A204.1 (cell line): Measurements from ENCODE around the gene BTBD8.

Source experiments
- FAIRE-seq: peaks from 2 replicates; lab custom pipeline; 2012; peaks lifted over from hg19 to GRCh38; lab: Jason Lieb, UNC

The BTBD8 gene

GRCh38 chr1:92094090-92094489, 13.9 kb downstream of the BTBD8 start:
- FAIRE-seq = no peak

DNA sequence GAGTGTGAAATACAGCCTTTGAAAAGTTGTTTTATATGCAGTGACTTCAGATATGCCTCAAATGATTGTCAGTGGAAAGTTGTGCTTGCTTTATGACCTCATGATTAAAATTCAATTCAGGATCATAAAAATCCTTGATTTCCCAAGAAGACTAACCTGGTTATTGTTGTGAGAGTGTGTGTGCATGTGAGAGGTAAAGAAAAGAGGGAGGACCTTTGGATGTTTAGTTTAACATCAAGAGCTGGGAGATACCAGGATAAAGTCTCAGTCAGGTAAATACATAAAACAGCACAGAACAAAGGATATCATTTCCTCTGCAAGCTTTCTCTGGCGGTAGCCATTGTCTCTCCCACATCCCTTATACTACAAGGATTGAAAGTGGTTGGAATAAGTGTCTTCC, 14.4 kb downstream of the BTBD8 start:
- FAIRE-seq = no peak

- FAIRE-seq = no peak
Measured at GRCh38 chr1:92095874-92096273, 15.7 kb downstream of the BTBD8 start.

DNA sequence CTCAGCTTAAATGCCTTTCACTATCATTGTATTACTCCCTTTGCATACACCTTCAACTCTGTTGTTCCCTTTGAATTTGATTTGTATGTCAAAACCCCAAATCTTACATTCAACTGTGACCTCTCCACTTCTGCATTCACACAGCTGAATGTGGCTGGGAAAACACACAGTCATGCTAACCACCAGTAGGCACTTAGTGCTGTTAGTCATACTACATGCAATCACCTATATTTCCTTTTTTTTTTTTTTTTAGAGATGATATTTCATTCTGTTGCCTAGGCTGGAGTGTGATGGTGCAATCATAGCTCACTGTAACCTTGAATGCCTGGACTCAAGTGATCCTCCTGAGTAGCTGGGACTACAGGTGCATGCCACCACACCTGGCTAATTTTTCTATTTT, 16.2 kb downstream of the BTBD8 start:
- no peak for FAIRE-seq

- no peak for FAIRE-seq
Measured at GRCh38 chr1:92105546-92106081, 25.5 kb downstream of the BTBD8 start.

DNA sequence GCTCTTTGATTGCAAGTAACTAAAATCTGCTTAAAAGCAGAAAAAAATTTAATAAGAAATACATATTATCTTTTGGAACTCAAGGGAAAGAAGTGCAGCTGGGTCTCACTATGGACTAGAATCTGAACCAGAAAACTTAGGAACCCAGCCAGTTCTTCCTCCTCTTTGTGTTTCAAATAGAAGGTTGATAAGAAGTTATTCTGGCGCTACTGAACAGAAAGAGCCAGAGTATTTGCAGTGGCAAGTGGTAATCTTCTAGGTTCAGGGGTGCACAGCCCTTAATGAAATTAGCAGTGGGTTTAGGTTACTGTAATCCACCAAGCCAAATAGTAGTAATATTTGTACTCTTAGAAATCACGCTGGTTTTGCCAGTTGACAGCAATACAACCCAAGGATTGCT, 28.5 kb downstream of the BTBD8 start:
- FAIRE-seq = no peak

DNA sequence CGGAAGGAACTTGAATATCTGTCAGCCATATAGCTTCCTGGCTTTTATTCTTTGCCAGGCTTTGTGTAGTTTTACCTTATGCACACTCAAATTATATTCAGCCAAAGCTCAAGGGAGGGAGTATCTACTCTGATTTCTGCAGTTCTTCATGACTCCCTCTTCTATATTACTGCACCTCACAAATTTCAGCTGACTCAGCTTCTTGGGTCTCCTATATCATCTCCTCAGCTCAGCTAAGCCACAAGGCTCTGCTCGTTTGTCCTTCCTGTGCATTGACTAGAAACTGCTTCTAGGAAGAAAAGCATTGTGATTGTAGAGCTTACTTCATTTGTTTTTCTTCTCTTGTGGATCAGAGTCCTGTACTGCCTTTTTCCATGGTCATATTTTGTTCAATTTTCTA, 37.4 kb downstream of the BTBD8 start:
- FAIRE-seq = no peak

- no peak for FAIRE-seq
Measured at GRCh38 chr1:92118826-92119225, 38.7 kb downstream of the BTBD8 start.

DNA sequence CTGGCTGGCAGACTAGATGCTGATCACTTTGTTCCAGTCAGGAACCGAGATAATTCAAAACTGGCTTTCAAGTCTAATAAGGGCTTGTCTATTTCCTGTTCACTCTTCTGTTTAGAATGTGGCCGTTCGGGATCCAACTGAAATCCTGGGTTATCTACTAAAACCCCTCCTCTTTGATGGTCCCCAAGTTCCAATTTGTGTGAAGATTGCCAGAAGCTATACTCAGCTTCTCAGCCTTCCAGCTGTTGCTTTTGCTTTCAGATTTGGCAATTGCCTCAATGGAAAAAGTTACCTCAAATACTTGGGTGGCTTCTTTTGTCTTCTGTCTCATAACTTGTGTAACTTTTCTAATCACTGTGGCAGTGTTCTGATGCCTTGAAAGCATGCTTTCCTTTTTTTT, 43.7 kb downstream of the BTBD8 start:
- FAIRE-seq = no peak

GRCh38 chr1:92125204-92125603, 45.1 kb downstream of the BTBD8 start:
- FAIRE-seq = no peak

DNA sequence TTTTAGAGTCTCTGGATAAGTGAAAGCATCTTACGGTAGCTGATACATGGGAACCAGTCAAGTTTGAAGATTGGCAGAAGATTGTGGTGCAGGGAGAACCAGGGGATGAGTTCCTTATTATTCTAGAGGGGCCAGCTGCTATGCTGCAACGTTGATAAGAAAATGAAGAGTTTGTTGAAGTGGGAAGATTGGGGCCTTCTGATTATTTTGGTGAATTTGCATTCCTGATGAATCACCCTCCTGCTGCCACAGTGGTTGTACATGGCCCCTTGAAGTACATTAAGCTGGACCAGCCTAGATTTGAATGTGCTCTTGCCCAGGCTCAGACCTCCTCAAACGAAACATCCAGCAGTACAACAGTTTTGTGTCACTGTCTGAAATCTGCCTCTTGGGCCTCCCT, 45.9 kb downstream of the BTBD8 start:
- no peak for FAIRE-seq

- FAIRE-seq = no peak
Measured at GRCh38 chr1:92134331-92134730, 54.2 kb downstream of the BTBD8 start.

DNA sequence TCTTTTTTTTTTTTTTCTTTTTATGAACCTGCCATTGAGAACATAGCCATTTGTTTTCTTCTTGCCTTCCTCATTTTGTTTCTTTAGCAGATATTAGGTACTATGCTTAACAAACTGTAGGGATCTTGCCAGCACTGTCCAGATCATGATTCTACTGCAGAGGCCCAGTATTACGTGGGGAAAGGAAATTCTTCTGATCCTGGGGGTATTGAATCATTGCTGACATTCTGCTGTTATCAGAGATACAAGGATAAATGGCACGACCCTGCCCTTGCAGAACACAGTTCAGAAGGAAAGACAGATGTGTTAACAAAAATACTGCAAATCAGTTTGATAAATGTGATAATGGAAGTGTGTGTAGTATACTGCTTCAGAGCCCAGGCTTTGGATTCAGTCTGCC, 56.2 kb downstream of the BTBD8 start:
- FAIRE-seq = no peak

DNA sequence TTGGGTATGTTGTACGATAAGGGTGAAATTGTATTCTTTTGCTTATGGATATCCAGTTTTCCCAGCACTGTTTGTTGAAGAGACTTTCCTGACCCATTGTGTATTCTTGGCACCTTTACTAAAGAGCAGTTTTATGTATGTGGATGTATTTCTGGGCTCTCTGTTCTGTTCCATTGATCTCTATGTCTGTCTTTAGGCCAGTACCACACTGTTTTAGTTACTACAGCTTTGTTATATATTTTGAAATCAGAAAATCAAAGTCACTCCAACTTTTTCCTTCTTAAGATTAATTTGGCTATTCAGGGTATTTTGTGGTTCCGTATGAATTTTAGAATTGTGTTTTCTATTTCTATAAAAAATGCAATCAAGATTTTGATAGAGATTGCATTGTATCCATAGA, 74.8 kb downstream of the BTBD8 start:
- FAIRE-seq = no peak

DNA sequence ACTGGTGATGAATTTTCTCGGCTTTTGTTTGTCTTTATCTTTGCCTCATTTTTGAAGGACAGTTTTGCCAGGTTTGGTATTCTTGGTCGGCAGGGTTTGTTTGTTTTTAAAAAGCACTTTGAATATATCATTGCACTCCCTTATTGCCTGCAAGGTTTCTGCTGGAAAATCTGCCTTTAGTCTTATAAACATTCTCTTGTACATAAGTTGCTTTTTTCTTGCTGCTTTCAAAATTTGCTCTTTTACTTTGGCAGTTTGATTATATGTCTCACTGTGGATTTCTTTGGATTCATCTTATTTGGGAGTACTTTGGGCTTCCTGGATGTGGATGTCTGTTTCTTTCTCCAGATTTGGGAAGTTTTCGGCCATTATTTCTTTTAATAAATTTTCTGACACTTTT, 79.4 kb downstream of the BTBD8 start:
- FAIRE-seq = no peak

DNA sequence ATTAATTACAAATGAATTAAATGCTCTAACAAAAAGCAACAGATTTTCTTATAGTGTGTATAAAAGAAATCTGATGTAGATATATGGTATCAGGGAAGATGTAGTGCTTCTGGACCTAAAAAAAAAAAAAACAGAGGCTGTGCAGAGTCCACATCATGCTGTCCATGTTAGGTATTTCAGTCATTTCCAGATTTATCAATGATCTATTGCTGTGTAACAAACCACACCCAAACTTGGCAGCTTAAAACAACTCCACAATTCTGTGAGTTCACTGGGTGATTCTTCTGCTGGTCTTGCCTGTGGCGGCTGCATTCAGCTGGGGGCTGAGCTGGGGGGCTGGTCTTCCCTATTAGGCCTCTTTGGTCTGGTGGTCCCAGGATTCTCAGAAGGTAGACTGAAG, 85.2 kb downstream of the BTBD8 start:
- FAIRE-seq = no peak

DNA sequence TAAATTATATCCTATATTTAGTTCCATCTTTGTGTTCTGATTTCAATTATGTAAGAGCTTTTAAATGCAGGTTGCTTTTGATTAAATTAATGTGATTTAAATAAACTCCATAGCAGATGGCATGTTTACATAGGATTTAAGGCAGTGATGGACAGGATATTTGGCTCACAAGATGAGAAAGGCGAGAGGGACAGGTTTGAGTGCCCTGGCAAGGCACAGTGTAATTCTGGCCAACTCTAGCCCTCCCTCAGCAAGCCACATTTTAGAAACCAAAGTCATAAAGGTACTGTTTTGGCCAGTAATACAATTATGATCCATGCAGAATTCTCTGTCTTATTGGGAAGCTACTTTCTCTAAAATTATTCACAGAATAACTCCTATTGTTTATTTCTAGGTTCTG, 87.0 kb downstream of the BTBD8 start:
- no peak for FAIRE-seq

- no peak for FAIRE-seq
Measured at GRCh38 chr1:92168657-92169056, 88.5 kb downstream of the BTBD8 start.

GRCh38 chr1:92169214-92170005, 89.3 kb downstream of the BTBD8 start:
- FAIRE-seq = no peak

GRCh38 chr1:92184632-92185031, 104.5 kb downstream of the BTBD8 start:
- FAIRE-seq = no peak

GRCh38 chr1:92186081-92186480, 105.9 kb downstream of the BTBD8 start:
- no peak for FAIRE-seq

DNA sequence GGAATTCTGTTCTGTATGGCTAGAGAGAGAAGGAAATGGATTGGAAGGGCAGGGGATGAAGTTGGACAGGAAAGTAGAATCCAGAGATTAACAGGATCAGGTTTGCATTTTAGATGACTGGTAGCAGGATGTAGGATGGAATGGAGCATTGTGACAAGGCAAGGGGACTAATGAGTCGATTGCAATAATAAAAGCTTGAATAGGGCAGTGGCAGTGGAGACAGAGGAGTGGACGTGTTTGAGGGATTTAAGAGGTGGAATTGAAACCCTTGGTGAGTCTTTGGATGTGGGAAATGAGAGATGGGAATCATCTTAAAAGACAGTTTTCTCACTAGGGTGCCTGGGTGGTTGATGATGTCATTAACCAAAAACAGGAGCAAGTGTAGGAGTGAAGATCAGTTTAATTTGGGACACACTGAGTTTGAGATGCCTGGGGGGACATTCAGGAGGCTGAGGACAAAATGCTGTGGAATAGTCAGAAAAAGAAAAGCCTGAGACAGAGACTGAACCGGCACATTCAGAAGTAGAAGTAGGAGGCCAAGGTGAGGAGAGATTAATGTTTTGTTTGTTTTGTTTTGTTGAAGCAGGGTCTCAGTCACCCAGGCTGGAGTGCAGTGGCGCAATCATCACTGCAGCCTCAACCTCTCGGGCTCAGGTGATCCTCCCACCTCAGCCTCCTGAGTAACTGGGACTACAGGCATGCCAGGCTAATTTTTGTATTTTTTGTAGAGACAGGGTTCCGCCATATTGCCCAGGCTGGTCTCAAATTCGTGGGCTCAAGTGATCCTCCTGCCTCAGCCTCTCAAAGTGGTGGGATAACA, 108.5 kb downstream of the BTBD8 start:
- FAIRE-seq = no peak

DNA sequence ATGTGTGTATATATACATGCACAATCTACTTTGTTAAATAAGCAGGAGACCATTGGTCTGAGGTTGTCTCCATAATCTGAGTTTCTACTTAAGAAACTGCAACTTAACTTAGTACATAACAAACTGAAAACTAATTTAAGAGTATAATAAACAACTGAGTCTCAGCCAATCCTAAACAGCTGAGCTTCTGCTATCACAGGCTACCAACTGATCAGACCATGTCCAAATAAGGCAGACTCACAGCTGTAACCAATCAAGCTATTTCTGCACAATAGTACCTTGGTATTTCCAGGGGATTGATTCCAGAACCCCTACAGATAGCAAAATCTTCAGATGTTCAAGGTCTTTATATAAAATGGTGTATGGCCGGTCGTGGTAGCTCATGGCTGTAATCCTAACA, 111.6 kb downstream of the BTBD8 start:
- FAIRE-seq = no peak

GRCh38 chr1:92192246-92192645, 112.1 kb downstream of the BTBD8 start:
- FAIRE-seq = no peak
